Measurements from ENCODE around the gene DGKH.

The DGKH gene, protein sequence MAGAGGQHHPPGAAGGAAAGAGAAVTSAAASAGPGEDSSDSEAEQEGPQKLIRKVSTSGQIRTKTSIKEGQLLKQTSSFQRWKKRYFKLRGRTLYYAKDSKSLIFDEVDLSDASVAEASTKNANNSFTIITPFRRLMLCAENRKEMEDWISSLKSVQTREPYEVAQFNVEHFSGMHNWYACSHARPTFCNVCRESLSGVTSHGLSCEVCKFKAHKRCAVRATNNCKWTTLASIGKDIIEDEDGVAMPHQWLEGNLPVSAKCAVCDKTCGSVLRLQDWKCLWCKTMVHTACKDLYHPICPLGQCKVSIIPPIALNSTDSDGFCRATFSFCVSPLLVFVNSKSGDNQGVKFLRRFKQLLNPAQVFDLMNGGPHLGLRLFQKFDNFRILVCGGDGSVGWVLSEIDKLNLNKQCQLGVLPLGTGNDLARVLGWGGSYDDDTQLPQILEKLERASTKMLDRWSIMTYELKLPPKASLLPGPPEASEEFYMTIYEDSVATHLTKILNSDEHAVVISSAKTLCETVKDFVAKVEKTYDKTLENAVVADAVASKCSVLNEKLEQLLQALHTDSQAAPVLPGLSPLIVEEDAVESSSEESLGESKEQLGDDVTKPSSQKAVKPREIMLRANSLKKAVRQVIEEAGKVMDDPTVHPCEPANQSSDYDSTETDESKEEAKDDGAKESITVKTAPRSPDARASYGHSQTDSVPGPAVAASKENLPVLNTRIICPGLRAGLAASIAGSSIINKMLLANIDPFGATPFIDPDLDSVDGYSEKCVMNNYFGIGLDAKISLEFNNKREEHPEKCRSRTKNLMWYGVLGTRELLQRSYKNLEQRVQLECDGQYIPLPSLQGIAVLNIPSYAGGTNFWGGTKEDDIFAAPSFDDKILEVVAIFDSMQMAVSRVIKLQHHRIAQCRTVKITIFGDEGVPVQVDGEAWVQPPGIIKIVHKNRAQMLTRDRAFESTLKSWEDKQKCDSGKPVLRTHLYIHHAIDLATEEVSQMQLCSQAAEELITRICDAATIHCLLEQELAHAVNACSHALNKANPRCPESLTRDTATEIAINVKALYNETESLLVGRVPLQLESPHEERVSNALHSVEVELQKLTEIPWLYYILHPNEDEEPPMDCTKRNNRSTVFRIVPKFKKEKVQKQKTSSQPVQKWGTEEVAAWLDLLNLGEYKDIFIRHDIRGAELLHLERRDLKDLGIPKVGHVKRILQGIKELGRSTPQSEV

DNA sequence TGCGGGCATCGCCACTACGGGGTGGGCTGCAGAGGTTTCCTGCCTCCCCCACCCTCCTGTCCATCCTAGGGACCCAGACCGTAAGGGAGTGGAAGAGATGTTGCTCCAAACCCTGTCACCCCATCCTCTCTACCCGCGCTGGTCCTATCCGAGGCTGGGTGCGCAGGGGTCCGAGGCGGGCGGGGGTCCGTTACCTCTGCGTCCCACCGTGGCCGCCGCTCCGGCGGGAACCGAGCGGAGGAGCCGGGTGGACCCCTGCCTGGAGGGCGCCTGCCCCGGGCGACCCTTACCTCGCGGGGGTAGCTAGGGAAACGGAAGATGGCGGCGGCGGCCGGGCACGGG is at the start of gene DGKH:
Gene DGKH (plus strand): TSS at position 307 of the 342 bp plus-strand sequence. CDS start 126 bp downstream, outside the sequence.
- in situ Hi-C loops (cut with HindIII; ENCODE audit: low sequenced_read_pairs) = no loop called here

DNA sequence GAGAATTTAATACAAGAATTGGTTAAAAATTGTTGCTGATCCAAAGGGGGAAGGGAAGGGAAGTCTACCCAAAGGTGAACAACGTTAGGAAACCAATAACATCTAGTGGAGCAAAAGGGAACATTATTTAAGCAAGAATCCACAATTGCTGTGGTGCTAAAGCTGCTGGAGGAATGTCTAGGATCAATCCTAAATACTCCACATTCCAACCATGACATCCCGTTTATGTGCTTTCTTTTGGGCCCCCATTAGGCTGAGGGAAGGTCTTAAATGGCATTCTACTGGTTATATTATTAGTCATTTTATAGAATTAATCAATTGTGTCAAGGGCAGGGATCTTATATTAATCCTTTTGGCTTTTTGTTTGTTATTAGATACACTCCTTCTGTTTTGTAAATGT is 47.6 kb upstream of the DGKH start:
- in situ Hi-C loops (cut with HindIII; ENCODE audit: low sequenced_read_pairs) = no loop called here

DNA sequence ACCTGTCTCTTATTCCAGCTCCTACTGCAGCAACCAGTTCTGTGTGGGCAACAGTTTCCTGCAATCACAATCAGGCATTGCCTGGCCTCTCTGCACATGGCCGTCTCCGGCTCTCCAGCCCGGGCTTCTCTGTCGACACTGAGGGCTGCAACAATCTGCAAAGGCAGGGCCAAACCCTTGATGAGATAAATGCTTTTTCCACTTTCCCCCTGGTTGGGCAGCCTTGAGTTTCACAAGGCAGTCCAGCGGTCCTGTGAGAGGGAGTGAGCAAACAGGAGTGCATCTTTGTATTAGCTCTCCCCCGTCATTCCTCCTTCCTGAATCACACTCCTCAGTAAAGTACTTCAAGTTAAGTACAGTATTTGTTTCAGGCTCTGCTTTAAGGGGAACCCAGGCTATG is 46.9 kb upstream of the DGKH start:
- in situ Hi-C loops (cut with HindIII; ENCODE audit: low sequenced_read_pairs) = no loop called here

DNA sequence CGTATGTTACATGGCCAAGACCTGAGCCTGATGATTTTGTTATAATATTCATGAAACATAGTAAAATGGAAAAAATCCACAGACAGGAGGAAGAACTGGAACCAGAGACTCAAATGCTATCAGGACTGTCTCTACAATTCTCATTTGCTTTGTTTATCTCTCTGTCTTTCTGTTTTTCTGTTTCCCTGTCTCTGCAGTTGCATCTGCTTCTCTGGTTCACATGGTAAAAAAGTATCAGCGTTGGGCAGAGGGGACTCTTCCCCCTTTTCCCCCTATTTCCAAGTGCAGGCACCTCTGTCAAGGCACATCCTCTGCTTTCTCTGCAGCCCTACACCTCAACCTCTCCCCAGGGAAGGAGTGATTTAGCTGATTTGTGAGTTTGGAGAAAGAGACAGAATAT is 46.4 kb upstream of the DGKH start:
- in situ Hi-C loops (cut with HindIII; ENCODE audit: low sequenced_read_pairs) = no loop called here

DNA sequence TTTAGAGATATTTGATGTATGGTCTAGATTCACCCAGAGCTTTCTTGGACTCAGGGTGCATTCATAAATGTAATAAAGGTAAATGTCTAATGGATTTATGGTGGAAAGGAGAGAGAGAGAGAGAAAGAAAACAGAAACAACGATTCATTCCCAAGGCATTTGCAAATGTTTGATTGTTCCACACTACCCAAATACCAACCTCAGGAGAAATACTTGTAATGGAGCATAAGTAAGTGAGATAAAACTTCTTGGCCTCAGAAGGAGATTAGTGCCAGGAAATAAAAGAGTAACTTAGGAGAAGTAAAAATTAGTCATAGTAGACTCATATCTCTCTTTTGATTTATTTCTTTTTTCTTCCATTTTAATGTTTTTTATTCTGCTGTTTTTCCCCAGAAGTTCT is 40.6 kb upstream of the DGKH start:
- in situ Hi-C loops (cut with HindIII; ENCODE audit: low sequenced_read_pairs) = no loop called here

DNA sequence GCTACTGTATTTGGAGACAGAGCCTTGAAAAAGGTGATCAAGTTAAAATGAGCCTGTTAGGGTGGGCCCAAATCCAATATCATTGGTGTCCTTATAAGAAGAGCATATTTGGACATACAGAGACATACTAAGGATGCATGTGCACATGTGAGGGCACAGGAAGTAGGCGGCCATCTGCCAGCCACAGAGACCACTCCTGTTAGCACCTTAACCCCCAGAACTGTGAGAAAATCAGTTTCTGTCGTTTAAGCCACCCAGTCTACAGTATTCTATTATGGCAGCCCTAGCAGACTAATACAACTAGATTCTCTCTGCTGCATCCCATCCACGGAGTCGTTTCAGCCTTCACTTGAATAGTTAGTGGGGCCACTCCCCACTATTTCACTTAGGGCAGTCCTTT is 39.4 kb upstream of the DGKH start:
- in situ Hi-C loops (cut with HindIII; ENCODE audit: low sequenced_read_pairs) = no loop called here

DNA sequence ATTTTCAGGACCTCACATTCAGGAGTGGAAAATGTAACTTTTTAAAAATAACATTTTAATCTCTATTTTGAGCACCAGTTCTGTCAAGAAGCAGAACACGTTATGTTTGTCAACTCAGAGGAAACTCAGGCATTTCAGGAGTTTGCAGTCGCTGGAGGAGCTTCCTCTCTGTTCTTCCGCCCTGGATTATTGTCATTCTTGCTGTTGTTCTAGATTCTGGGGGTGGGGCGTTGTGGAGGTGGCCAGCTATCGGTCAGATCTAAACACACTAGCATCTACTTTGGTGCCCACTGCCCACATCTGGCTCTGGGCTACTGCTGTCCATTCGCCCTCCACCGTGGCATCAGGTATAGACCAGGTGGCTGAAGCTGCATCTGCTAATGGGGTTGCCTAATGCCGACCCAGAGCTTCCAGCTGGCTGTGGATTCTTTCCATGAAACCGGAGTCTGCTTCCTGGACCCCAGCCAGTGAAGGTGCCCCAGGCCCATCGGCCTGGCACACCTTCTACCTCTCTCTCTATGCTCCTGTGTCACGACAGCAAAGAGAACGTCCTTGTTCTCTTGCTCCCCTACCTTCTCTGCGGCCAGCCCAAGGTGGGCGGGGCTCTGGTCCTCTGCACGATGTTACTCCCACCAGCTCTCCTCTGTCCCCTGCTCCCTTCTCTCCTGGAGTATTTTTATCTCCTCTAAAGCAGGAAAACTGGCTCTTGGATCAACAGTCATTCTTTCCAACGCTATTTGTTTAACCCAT is 36.7 kb upstream of the DGKH start:
- in situ Hi-C loops (cut with HindIII; ENCODE audit: low sequenced_read_pairs) = no loop called here

DNA sequence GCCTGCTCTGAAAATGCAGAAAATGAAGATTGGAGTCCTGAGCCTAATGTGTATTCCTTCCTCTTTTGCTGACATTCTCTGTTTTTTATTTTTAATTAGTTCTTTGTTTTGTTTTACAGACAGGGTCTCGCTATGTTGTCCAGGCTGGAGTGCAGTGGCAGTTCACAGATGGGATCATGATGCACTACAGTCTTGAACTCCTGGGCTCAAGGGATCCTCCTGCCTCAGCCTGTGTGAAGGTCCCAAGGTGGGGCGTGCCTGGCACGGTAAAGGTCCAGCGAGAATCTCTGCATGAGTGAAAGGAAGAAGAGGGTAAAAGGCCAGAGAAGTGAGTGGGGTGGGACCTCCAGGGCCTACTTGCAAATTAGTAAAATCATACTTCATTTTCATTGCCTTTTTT is 34.3 kb upstream of the DGKH start:
- in situ Hi-C loops (cut with HindIII; ENCODE audit: low sequenced_read_pairs) = no loop called here

DNA sequence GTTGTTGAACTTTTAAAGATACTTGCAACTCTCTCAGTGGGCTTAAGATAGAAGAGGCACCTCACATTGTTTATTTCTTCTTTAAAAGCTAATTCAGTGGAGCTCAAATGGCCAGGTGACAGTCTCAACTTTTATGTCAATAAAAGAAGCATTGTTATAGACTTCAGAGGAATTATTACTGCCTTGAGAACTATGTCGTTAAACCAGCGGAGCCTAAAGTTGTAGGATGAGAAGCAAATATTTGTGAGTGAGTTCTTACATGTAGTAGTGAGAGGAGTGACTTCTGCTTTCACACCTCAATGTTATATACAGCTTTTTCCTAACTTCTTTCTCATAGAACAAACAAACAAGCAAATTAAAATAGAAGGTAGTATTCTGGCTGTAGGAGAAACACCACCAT is 31.2 kb upstream of the DGKH start:
- in situ Hi-C loops (cut with HindIII; ENCODE audit: low sequenced_read_pairs) = no loop called here

DNA sequence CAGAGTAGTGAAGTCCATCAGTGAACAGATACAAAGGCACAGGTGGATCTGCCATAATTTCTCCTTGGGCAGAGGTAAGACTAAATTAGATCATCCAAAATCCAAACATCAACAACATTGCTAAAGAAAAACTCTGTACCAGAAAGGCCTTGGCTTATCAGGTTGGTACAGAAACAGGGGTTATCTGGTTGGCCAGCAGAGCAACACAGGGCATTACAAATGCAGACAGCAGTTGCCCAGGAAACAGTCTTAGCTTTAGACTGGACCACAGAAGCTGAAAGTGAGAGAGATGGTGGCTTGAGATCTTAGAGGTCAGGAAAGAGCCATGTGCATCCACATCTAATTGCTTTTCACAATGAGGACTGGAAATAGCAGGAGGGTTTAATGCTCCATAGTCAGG is 26.6 kb upstream of the DGKH start:
- in situ Hi-C loops (cut with HindIII; ENCODE audit: low sequenced_read_pairs) = no loop called here

DNA sequence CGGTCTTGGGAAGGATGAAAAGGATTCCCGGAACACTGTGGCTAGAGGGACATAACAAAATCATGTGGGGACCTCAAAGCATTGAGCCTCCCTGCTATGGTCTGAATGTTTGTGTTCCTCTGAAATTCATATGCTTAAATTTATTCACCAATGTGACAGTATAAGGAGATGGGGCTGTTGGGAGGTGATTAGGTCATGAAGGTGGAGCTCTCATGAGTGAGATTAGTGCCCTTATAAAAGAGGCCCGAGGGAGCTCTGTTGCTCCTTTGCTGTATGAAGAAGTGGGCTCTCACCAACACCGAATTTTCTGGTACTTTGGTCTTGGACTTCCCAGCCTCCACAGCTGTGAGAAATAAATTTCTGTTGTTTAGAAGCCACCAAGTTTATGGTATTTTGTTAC is 26.1 kb upstream of the DGKH start:
- in situ Hi-C loops (cut with HindIII; ENCODE audit: low sequenced_read_pairs) = no loop called here

DNA sequence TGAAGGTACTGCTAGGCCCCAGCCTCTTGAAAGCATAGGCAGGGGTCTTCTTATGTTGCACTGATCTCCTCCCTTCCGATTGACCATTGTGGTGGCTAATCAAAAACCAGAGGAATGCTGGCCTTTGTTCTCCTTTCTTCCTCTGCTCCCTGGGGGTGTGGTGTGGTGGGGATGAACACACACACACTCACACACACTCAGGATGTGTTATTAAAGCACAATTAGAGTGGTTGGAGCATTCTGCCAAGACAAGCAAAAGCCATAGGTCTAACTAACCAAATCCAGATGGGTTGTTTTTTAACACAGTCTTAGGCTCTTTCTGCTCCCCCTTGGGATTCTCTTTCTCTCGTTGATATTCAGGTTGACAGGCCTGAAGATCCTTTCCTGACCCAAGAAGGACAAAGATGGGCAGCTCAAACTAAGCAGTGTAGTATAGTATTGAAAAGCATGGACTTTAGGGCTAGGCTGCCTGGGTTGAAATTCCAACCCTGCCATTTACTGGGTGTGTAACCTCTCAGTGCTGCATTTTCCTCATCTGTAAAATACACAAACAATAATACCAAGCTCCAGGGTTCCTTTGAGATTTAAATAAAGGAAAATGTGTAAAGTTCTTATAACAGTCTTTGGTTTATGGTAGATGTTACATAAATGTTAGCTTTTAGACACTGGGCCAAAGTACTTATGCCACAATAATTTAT is 25.5 kb upstream of the DGKH start:
- in situ Hi-C loops (cut with HindIII; ENCODE audit: low sequenced_read_pairs) = no loop called here

DNA sequence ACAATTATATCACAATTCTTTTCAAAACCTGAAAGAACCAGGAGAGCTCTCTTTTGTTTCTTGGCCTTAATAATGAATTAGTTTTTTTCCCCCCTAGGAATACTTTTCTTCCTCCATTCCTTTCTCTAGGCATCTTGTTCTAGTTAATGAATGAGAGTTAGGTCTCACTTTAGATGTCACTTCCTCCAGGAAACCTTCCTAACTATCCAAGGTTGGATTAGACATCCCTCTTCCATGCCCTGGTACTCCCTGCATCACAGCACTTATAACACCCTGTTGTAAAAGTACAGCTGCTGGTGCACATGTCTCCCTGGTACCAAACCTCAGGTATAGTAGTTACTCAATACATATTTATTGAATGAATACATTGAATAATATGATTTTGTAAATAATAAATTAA is 21.2 kb upstream of the DGKH start:
- in situ Hi-C loops (cut with HindIII; ENCODE audit: low sequenced_read_pairs) = no loop called here

DNA sequence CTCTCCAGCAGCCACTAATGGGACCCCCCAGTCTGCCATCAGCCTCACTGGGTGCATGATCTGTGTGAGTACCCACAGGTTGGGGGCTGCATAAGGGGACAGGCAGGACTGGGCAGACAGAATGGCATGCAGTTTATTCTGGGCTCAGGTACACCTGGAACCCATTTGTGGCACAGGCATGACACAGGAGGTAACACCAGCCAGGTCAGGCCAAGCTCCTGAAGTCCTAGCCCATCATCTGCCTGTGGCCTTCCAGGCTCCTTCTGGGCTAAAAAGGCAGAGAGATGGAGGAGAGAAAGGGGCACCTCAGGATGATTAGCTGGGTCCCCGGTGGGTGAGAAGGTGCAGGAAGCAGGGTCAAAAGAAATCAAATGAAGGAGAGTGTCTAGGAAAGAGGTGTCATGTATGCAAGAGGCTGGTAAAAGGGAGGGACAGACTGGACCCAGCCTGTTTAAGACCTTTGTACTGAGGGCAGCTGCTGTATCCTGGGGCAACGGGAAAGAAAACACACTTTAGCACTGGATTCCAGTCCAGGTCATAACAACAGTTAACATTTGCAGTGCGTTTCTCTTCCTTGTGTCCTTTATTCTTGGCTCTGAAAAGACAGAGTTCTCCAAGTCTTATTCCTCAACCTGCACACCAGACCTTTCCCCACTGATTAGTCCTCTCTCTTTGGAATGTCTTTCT is 20.2 kb upstream of the DGKH start:
- in situ Hi-C loops (cut with HindIII; ENCODE audit: low sequenced_read_pairs) = no loop called here

DNA sequence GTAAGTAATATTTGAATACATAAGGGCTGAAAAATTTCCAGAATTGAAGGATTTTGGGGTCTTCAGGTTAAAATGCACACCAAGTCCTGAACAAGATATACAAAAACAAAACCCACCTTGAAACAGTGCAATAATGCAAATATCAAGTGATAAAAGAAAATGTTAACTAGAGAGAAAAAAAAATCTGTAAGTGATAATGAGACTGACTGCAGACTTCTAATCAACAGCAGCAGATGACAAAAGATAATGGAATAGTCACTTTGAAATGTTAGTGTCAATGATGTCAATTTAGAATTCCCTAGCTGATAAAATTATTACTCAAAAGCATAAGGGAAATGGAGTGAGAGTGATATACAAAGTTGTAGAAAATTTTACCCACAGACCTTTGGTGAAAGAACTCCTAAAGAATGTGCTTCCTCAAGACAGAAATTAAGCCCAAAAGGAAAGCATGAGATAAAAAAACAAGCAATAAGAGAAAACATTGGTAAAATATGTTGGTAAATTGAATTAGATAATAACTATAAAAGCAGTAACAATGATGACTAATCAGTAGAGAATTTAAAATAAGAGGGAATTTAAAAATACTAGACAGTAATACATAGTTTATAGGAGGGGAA is 12.4 kb upstream of the DGKH start:
- in situ Hi-C loops (cut with HindIII; ENCODE audit: low sequenced_read_pairs) = no loop called here

DNA sequence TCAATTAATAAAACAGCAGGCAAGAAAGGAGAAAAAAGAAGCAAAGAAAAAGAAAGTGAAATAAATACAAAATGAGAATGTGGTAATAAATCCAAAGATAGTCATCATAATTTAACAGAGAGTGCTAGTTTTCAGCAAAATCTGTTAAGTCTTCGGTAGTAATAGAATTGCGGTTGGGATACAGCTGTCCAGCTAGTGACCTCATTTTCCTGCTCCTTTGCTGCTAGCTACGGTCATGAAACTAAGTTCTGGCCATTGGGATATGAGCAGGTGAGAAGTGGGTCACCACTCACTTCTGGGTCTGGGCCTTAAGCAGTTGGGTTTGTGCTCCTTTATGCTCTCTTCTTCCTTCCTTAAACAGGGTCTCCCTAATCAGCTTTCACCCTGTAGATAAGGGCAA is 11.7 kb upstream of the DGKH start:
- in situ Hi-C loops (cut with HindIII; ENCODE audit: low sequenced_read_pairs) = no loop called here

DNA sequence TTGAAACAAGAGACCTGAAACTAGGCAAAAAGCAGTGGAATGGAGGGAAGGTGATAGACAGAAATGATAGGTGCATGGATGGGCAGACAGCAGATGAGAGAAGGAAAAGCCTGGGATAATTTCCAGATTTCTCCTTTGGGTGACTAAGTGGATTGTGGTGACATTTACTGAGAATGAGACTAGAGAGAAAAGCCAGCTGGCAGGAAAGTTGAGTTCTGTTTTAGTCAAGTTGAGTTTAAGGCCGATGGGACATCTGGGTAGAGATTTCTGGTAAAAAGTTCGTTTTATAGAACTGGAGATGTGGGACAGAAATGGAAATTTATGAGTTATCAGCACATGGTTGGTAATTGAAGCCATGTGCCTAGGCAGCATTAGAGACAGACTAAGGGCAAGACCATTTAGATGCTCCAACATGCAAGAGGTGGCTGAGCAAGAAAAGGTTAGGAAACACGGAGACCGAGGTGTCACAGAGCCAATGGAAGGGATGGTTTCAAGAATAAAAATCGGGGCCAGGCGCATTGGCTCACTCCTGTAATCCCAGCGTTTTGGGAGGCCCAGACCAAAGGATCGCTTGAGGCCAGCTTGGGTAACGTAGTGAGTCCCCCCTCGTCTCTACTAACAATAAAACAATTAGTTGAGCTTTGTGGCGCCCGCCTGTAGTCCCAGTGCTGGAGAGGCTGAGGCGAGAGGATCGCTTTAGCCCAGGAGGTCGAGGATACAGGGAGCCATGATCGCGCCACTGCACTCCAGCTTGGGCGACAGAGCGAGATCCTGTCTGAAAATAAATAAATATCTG is 9.6 kb upstream of the DGKH start:
- in situ Hi-C loops (cut with HindIII; ENCODE audit: low sequenced_read_pairs) = no loop called here

DNA sequence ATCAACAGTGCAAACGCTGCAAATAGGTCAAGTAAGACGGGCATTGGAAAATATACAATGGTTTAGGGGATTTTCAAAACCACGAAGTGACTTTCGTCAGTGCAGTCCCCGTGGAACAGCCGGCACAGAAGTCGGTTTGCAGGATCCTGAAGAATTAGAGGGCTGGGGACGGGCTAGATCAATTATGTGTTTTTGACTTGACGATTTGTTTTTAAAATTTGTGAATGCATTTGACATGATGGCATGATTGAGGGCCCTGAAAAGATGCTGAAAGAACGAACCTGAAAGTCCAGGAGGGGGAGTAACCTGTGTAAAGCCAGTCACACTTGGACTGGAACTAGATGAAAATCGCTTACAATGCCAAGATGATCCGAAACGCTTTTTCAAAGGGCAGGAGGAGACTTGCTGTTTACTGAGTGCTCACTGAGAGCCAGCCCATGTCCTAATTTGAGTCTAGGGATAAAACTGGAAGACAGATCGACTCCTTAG is 8.9 kb upstream of the DGKH start:
- in situ Hi-C loops (cut with HindIII; ENCODE audit: low sequenced_read_pairs) = no loop called here
